ENCODE measurements around the gene NELFA.

NELFA gene

DNA sequence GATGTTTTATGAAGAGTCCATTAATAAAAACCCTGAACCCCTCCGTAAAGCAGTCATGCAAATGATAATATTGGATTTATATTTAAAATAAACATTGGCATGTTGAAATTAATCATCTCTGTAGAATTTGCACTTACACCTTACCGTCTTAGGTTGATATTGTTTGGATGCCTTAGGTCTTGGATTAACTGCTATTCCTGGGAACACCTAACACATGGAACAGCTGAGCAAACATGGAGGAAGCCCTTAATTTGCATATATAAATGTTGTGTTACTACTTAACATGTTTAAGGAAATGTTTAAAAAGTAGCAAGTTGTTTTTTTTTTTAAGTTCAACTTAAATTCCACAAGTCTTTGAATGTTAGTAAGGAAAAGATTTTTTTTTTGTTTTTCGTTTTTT, 75.1 kb downstream of the NELFA start:
- no peak for DNase-seq (ENCODE audit: low spot score)

DNA sequence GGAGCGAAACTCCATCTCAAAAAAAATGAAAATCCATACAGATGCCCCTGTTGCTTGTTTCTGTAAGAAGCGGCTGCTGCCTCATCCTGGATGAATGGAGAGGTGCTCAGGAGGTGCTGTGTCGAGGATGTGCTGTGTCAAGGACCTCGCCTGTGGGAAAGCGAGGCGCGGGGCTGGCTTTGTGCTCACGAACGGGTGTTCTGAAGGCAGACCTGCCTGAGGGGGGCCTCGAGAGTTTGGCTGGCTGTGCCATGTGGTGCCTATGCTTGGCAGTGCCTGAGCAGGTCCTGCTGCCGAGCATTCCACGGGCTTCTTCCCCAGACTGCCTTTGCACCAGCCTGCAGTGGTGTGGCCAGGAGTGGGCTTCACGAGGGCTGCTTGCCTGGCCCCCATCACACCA, 76.0 kb downstream of the NELFA start:
- no peak for DNase-seq (ENCODE audit: low spot score)
